Measurements from ENCODE around the gene GRID1.

The GRID1 gene

GRCh38 chr10:86013568-86013967, 353.0 kb downstream of the GRID1 start:
- DNase-seq (ENCODE audit: low spot score) (no peak), ATAC-seq (ENCODE audit: low read depth) (no peak)
- no peak for TF ChIP-seq CTCF (IDR thresholded peaks at IDR 0.05; ENCODE audit: poor library complexity, severe bottlenecking)
- H3K27ac ChIP-seq (ENCODE audit: poor library complexity, severe bottlenecking), result no peak overlapping the region
- H3K36me3 ChIP-seq (ENCODE audit: low read depth), result no peaks in the 10 kb centered on the region
- no peak overlapping the region for H3K4me3 ChIP-seq (ENCODE audit: severe bottlenecking)
- H3K4me1 ChIP-seq (ENCODE audit: insufficient read depth, poor library complexity, severe bottlenecking), result no peaks in the 10 kb centered on the region
- no peaks in the 10 kb centered on the region for H3K9me3 ChIP-seq (ENCODE audit: severe bottlenecking)
- H3K27me3 ChIP-seq (ENCODE audit: insufficient read depth, poor library complexity, severe bottlenecking), result no peaks in the 10 kb centered on the region

GRCh38 chr10:86007171-86007570, 359.4 kb downstream of the GRID1 start:
- no peaks in the 10 kb centered on the region for H3K27me3 ChIP-seq (ENCODE audit: insufficient read depth, poor library complexity, severe bottlenecking)
- ATAC-seq (ENCODE audit: low read depth) (no peak), DNase-seq (ENCODE audit: low spot score) (no peak)
- H3K27ac ChIP-seq (ENCODE audit: poor library complexity, severe bottlenecking), result no peak overlapping the region
- H3K4me3 ChIP-seq (ENCODE audit: severe bottlenecking), result no peak overlapping the region
- H3K4me1 ChIP-seq (ENCODE audit: insufficient read depth, poor library complexity, severe bottlenecking), result no peaks in the 10 kb centered on the region
- no peaks in the 10 kb centered on the region for H3K36me3 ChIP-seq (ENCODE audit: low read depth)
- no peak for TF ChIP-seq CTCF (IDR thresholded peaks at IDR 0.05; ENCODE audit: poor library complexity, severe bottlenecking)
- H3K9me3 ChIP-seq (ENCODE audit: severe bottlenecking), result no peaks in the 10 kb centered on the region

GRCh38 chr10:86004337-86004736, 362.3 kb downstream of the GRID1 start:
- Histone ChIP-seq H3K9me3 (ENCODE audit: severe bottlenecking) (no peaks in the 10 kb centered on the region), H3K27me3 (ENCODE audit: insufficient read depth, poor library complexity, severe bottlenecking) (no peaks in the 10 kb centered on the region), H3K4me1 (ENCODE audit: insufficient read depth, poor library complexity, severe bottlenecking) (no peaks in the 10 kb centered on the region), H3K36me3 (ENCODE audit: low read depth) (no peaks in the 10 kb centered on the region), H3K27ac (ENCODE audit: poor library complexity, severe bottlenecking) (no peak overlapping the region), H3K4me3 (ENCODE audit: severe bottlenecking) (no peak overlapping the region)
- ATAC-seq (ENCODE audit: low read depth) (no peak), DNase-seq (ENCODE audit: low spot score) (no peak)
- no peak for TF ChIP-seq CTCF (IDR thresholded peaks at IDR 0.05; ENCODE audit: poor library complexity, severe bottlenecking)

- Histone ChIP-seq H3K36me3 (ENCODE audit: low read depth) (no peaks in the 10 kb centered on the region), H3K9me3 (ENCODE audit: severe bottlenecking) (no peaks in the 10 kb centered on the region), H3K4me3 (ENCODE audit: severe bottlenecking) (no peak overlapping the region), H3K27ac (ENCODE audit: poor library complexity, severe bottlenecking) (no peak overlapping the region), H3K4me1 (ENCODE audit: insufficient read depth, poor library complexity, severe bottlenecking) (no peaks in the 10 kb centered on the region), H3K27me3 (ENCODE audit: insufficient read depth, poor library complexity, severe bottlenecking) (peaks cover 4% of the 10 kb centered on the region)
- ATAC-seq (ENCODE audit: low read depth), result no peak
- DNase-seq (ENCODE audit: low spot score), result no peak
- no peak for TF ChIP-seq CTCF (IDR thresholded peaks at IDR 0.05; ENCODE audit: poor library complexity, severe bottlenecking)
Measured at GRCh38 chr10:86003201-86003621, 363.4 kb downstream of the GRID1 start.

GRCh38 chr10:86001521-86001920, 365.1 kb downstream of the GRID1 start:
- ATAC-seq (ENCODE audit: low read depth), result no peak

More at GRCh38 chr10:86001521-86001920, 365.1 kb downstream of the GRID1 start:
- H3K27me3 ChIP-seq (ENCODE audit: insufficient read depth, poor library complexity, severe bottlenecking), result peaks cover 4% of the 10 kb centered on the region
- no peak for TF ChIP-seq CTCF (IDR thresholded peaks at IDR 0.05; ENCODE audit: poor library complexity, severe bottlenecking)
- H3K4me3 ChIP-seq (ENCODE audit: severe bottlenecking), result no peak overlapping the region
- no peak overlapping the region for H3K27ac ChIP-seq (ENCODE audit: poor library complexity, severe bottlenecking)
- DNase-seq (ENCODE audit: low spot score), result no peak
- H3K4me1 ChIP-seq (ENCODE audit: insufficient read depth, poor library complexity, severe bottlenecking), result no peaks in the 10 kb centered on the region
- no peaks in the 10 kb centered on the region for H3K9me3 ChIP-seq (ENCODE audit: severe bottlenecking)
- H3K36me3 ChIP-seq (ENCODE audit: low read depth), result no peaks in the 10 kb centered on the region
